C1 segment of cervical spinal cord (tissue), 14 donors: ENCODE results near the gene GLB1L.
"Not testable (repeated sequence)": the region's sequence is repeated elsewhere in the genome, so short reads cannot be mapped to it uniquely, and the experiment has no call there.

Experiments
- DNase-seq, 14 donors: peaks; one replicate each; lab custom pipeline; 2025; lab: John Stamatoyannopoulos, UW

The GLB1L gene

GRCh38 chr2:219209236-219210195 lies 35.7 kb downstream of the GLB1L start:
- no peak for DNase-seq

GRCh38 chr2:219207884-219208740 lies 37.1 kb downstream of the GLB1L start:
- peak in 1 of 14 donors; percentile 16 for DNase-seq

GRCh38 chr2:219207134-219207883 lies 37.9 kb downstream of the GLB1L start:
- DNase-seq: peak in 1 of 14 donors; percentile 47

GRCh38 chr2:219206328-219207133 lies 38.7 kb downstream of the GLB1L start, which contains the start of gene ZFAND2B:
Gene ZFAND2B (plus strand): TSS chr2:219206782. CDS start chr2:219206988, 206 bp downstream.
- peak; percentile 47 to 95 (median 89) for DNase-seq

GRCh38 chr2:219205981-219206327 lies 39.3 kb downstream of the GLB1L start:
- DNase-seq: no peak

- no peak for DNase-seq
These were observed 40.1 kb downstream of the GLB1L start for GRCh38 chr2:219205165-219205538.

GRCh38 chr2:219204425-219205164 lies 40.6 kb downstream of the GLB1L start:
- no peak for DNase-seq

- not testable (repeated sequence) for DNase-seq
These were observed 43.9 kb downstream of the GLB1L start for GRCh38 chr2:219201331-219201730.

- DNase-seq: peak in 3 of 14 donors; percentile 13 to 48 (median 18)
These were observed 44.5 kb downstream of the GLB1L start for GRCh38 chr2:219200502-219201326.

- no peak for DNase-seq
These were observed 45.6 kb downstream of the GLB1L start for GRCh38 chr2:219199470-219200211.

GRCh38 chr2:219198974-219199373 lies 46.3 kb downstream of the GLB1L start:
- DNase-seq: no peak

- no peak for DNase-seq
These were observed 47.9 kb downstream of the GLB1L start for GRCh38 chr2:219197388-219197787.

GRCh38 chr2:219186754-219187456 lies 58.3 kb downstream of the GLB1L start:
- DNase-seq: no peak
